Neural progenitor cell (in vitro differentiated cells): ENCODE results near the gene TTLL9. TPM values are rescaled to one million over a fixed set of nuclear protein-coding genes. Genes with fewer than 3 reads are reported as not detected.

ENCODE experiments used
- DNase-seq: peaks from one replicate; pipeline ENCODE4 v3.0.0-alpha.2; 2016; ENCODE audit warnings: low spot score
- H2AFZ ChIP-seq: fragments of 200-600 bp; sonication (generic); replicated peaks from 2 replicates; pipeline ENCODE4 v1.6.1; 2016; ENCODE audit warnings: antibody characterized with exemption
- H3F3A ChIP-seq: fragments of 200-600 bp; sonication (generic); 2 replicates; pipeline ENCODE4 v1.6.1; 2016; ENCODE audit warnings: antibody characterized with exemption, low read depth
- H3K27ac ChIP-seq: fragments of 200-600 bp; sonication (generic); 2 replicates; pipeline ENCODE4 v1.5.1; 2016; ENCODE audit warnings: mild to moderate bottlenecking
- H3K27me3 ChIP-seq: fragments of 200-600 bp; sonication (generic); 2 replicates; pipeline ENCODE4 v1.6.1; 2016; ENCODE audit warnings: mild to moderate bottlenecking, moderate library complexity
- H3K36me3 ChIP-seq: fragments of 200-600 bp; sonication (generic); 2 replicates; pipeline ENCODE4 v1.5.1; 2016
- H3K4me1 ChIP-seq: fragments of 200-600 bp; sonication (generic); 2 replicates; pipeline ENCODE4 v1.6.1; 2016; ENCODE audit warnings: mixed run types
- H3K4me2 ChIP-seq: fragments of 200-600 bp; sonication (generic); 2 replicates; pipeline ENCODE4 v1.6.1; 2016
- H3K4me3 ChIP-seq: fragments of 200-600 bp; sonication (generic); 2 replicates; pipeline ENCODE4 v1.5.1; 2016
- H3K79me2 ChIP-seq: fragments of 200-600 bp; sonication (generic); 2 replicates; pipeline ENCODE4 v1.6.1; 2016; ENCODE audit warnings: low read depth
- H3K9ac ChIP-seq: fragments of 200-600 bp; sonication (generic); 2 replicates; pipeline ENCODE4 v1.6.1; 2016
- H3K9me3 ChIP-seq: fragments of 200-600 bp; sonication (generic); 2 replicates; pipeline ENCODE4 v1.5.1; 2016; ENCODE audit warnings: low read depth
- H4K20me1 ChIP-seq: fragments of 200-600 bp; sonication (generic); 2 replicates; pipeline ENCODE4 v1.6.1; 2016; ENCODE audit warnings: low read depth
- H3K27ac Mint-ChIP-seq: 3 replicates; pipeline ENCODE4 v1.8.0; 2021; ENCODE audit warnings: mixed read lengths
- H3K27me3 Mint-ChIP-seq: 2 replicates; pipeline ENCODE4 v1.8.0; 2022; ENCODE audit warnings: low read depth, mild to moderate bottlenecking, inconsistent platforms, moderate library complexity, mixed read lengths; ENCODE audit not compliant: insufficient read depth
- H3K36me3 Mint-ChIP-seq: 3 replicates; pipeline ENCODE4 v1.8.0; 2021; ENCODE audit warnings: mixed read lengths
- H3K4me1 Mint-ChIP-seq: 3 replicates; pipeline ENCODE4 v1.8.0; 2021; ENCODE audit warnings: mixed read lengths
- H3K4me3 Mint-ChIP-seq: 3 replicates; pipeline ENCODE4 v1.8.0; 2021; ENCODE audit warnings: mild to moderate bottlenecking, moderate library complexity, mixed read lengths
- H3K9me3 Mint-ChIP-seq: 3 replicates; pipeline ENCODE4 v1.8.0; 2020; ENCODE audit warnings: mixed read lengths
- CTCF ChIP-seq: fragments of 200-600 bp; sonication (generic); IDR thresholded peaks from 2 replicates; pipeline ENCODE4 v1.5.1; 2017; ENCODE audit warnings: antibody characterized with exemption, mild to moderate bottlenecking
- EZH2 ChIP-seq: fragments of 200-600 bp; sonication (generic); IDR thresholded peaks from 2 replicates; pipeline ENCODE4 v1.6.1; 2017; ENCODE audit warnings: antibody characterized with exemption, mild to moderate bottlenecking, moderate library complexity
- EZH2phosphoT487 ChIP-seq: fragments of 200-600 bp; sonication (generic); IDR thresholded peaks from 2 replicates; pipeline ENCODE4 v1.6.1; 2017; ENCODE audit warnings: antibody characterized with exemption
- total RNA-seq: library from RNA; depleted of rRNA; stranded (reverse); fragments of >200 nt; gene quantifications from 2 replicates; pipeline ENCODE4 v1.2.3, GENCODE V29; 2015; ENCODE audit warnings: low replicate concordance

Gene TTLL9
- total RNA-seq, 1 donor from 2014 or later = not detected

- H3K27me3 Mint-ChIP-seq = peaks cover 7% of the 10 kb centered on the region
- Histone ChIP-seq H3K9ac (no peak overlapping the region), H3K79me2 (no peaks in the 10 kb centered on the region), H2AFZ (no peak overlapping the region), H3K4me3 (no peak overlapping the region), H3K36me3 (no peaks in the 10 kb centered on the region), H3K4me2 (no peak overlapping the region), H3F3A (peaks cover 14% of the 10 kb centered on the region), H3K4me1 (peaks cover 17% of the 10 kb centered on the region), H3K27me3 (no peaks in the 10 kb centered on the region), H3K27ac (no peak overlapping the region), H4K20me1 (no peaks in the 10 kb centered on the region), H3K9me3 (no peaks in the 10 kb centered on the region)
- no peak overlapping the region for H3K27ac Mint-ChIP-seq
- peaks cover 16% of the 10 kb centered on the region for H3K4me1 Mint-ChIP-seq
- no peak overlapping the region for H3K4me3 Mint-ChIP-seq
- H3K36me3 Mint-ChIP-seq = no peaks in the 10 kb centered on the region
- H3K9me3 Mint-ChIP-seq = no peaks in the 10 kb centered on the region
- TF ChIP-seq EZH2 (no peak), EZH2phosphoT487 (no peak), CTCF (no peak)
- DNase-seq = no peak
These were observed 43.2 kb downstream of the TTLL9 start for GRCh38 chr20:31913431-31914157.

- no peaks in the 10 kb centered on the region for H3K9me3 ChIP-seq
- H3K27ac Mint-ChIP-seq = no peak overlapping the region
- H3K27me3 Mint-ChIP-seq = peaks cover 4% of the 10 kb centered on the region
- H3K36me3 ChIP-seq = no peaks in the 10 kb centered on the region
- DNase-seq = no peak
- no peaks in the 10 kb centered on the region for H3K36me3 Mint-ChIP-seq
- peaks cover 14% of the 10 kb centered on the region for H3F3A ChIP-seq
- no peak overlapping the region for H2AFZ ChIP-seq
- no peak for TF ChIP-seq EZH2phosphoT487
- no peak for TF ChIP-seq EZH2
- TF ChIP-seq CTCF = no peak
- peaks cover 20% of the 10 kb centered on the region for H3K4me1 Mint-ChIP-seq
- no peaks in the 10 kb centered on the region for H3K79me2 ChIP-seq
- H3K4me3 ChIP-seq = no peak overlapping the region
- peaks cover 17% of the 10 kb centered on the region for H3K4me1 ChIP-seq
- H4K20me1 ChIP-seq = no peaks in the 10 kb centered on the region
- H3K4me2 ChIP-seq = no peak overlapping the region
- no peaks in the 10 kb centered on the region for H3K27me3 ChIP-seq
- H3K9me3 Mint-ChIP-seq = no peaks in the 10 kb centered on the region
- no peak overlapping the region for H3K4me3 Mint-ChIP-seq
- H3K9ac ChIP-seq = no peak overlapping the region
- H3K27ac ChIP-seq = no peak overlapping the region
These were observed 43.7 kb downstream of the TTLL9 start for GRCh38 chr20:31914170-31914569.

GRCh38 chr20:31915491-31916280 is 45.3 kb downstream of the TTLL9 start:
- TF ChIP-seq EZH2phosphoT487 = no peak
- no peak for TF ChIP-seq EZH2
- TF ChIP-seq CTCF = no peak
- no peak overlapping the region for H3K27ac ChIP-seq
- no peak overlapping the region for H3K9ac ChIP-seq
- H3K9me3 Mint-ChIP-seq = peaks cover under 1% of the 10 kb centered on the region
- no peak overlapping the region for H3K4me3 ChIP-seq
- no peak overlapping the region for H3K4me2 ChIP-seq
- DNase-seq = no peak
- H4K20me1 ChIP-seq = no peaks in the 10 kb centered on the region
- H3K27me3 ChIP-seq = no peaks in the 10 kb centered on the region
- no peaks in the 10 kb centered on the region for H3K9me3 ChIP-seq
- peaks cover 14% of the 10 kb centered on the region for H3F3A ChIP-seq
- H3K27ac Mint-ChIP-seq = no peak overlapping the region
- H2AFZ ChIP-seq = no peak overlapping the region
- no peaks in the 10 kb centered on the region for H3K36me3 ChIP-seq
- H3K4me3 Mint-ChIP-seq = no peak overlapping the region
- H3K4me1 Mint-ChIP-seq = peaks cover 30% of the 10 kb centered on the region
- no peaks in the 10 kb centered on the region for H3K79me2 ChIP-seq
- no peaks in the 10 kb centered on the region for H3K36me3 Mint-ChIP-seq
- peaks cover 17% of the 10 kb centered on the region for H3K4me1 ChIP-seq
- peaks cover 12% of the 10 kb centered on the region for H3K27me3 Mint-ChIP-seq
